Erythroblast (primary cell): ENCODE measurements around the gene VNN1.

Source experiments
- GATA1 ChIP-seq: IDR thresholded peaks from 2 replicates; pipeline ENCODE4 v1.6.1; 2011; ENCODE audit warnings: low read depth, mild to moderate bottlenecking, control low read depth, low read length, moderate library complexity
- POLR2A ChIP-seq: IDR thresholded peaks from 2 replicates; pipeline ENCODE4 v1.6.1; 2011; ENCODE audit warnings: mild to moderate bottlenecking, low read length

- TF ChIP-seq POLR2A = no peak
- TF ChIP-seq GATA1 = no peak
Observed at GRCh38 chr6:132708771-132709170, 5.1 kb downstream of the VNN1 start.
